CD8-positive, alpha-beta memory T cell (primary cell): Measurements from ENCODE around the gene ARHGAP45. TPM values are rescaled to one million over a fixed set of nuclear protein-coding genes. Genes with fewer than 3 reads are reported as not detected.

ENCODE experiments used
- CTCF ChIA-PET: fragments of 350-600 bp; sonication (Branson Sonifier 250); formaldehyde crosslinking; loops from one replicate; lab custom pipeline; 2021; ENCODE audit warnings: antibody characterized with exemption; lab: Charles Lee
- POLR2A ChIA-PET: fragments of 350-600 bp; sonication (Branson Sonifier 250); formaldehyde crosslinking; loops from one replicate; lab custom pipeline; 2021; ENCODE audit warnings: antibody characterized with exemption; lab: Charles Lee
- DNase-seq, 5 donors: peaks; one replicate each; pipeline versions ENCODE4 v3.0.0 to v3.0.0-alpha.2; 2020 to 2022; ENCODE audit warnings: mixed read lengths in 1 of 5
- H3K27ac ChIP-seq: one replicate; pipeline ENCODE4 v1.7.0; 2013; ENCODE audit warnings: low read depth, mild to moderate bottlenecking, low read length, moderate library complexity
- H3K27me3 ChIP-seq: 2 replicates; pipeline ENCODE4 v1.7.0; 2013; ENCODE audit warnings: low read length, mild to moderate bottlenecking; ENCODE audit not compliant: insufficient read depth, poor library complexity, severe bottlenecking
- H3K36me3 ChIP-seq: 2 replicates; pipeline ENCODE4 v1.7.0; 2013; ENCODE audit warnings: mild to moderate bottlenecking, low read length, moderate library complexity; ENCODE audit not compliant: insufficient read depth
- H3K4me1 ChIP-seq: 2 replicates; pipeline ENCODE4 v1.7.0; 2013; ENCODE audit warnings: mild to moderate bottlenecking, low read length, moderate library complexity; ENCODE audit not compliant: insufficient read depth
- H3K4me3 ChIP-seq: 2 replicates; pipeline ENCODE4 v1.7.0; 2013; ENCODE audit warnings: mild to moderate bottlenecking, low read length
- H3K9me3 ChIP-seq: 2 replicates; pipeline ENCODE4 v1.7.0; 2013; ENCODE audit warnings: mild to moderate bottlenecking, low read length
- H3K27ac Mint-ChIP-seq, 8 donors: one replicate each; pipeline ENCODE4 v1.8.0; 2020 to 2021; ENCODE audit warnings: mixed read lengths in 8 of 8, mild to moderate bottlenecking in 6 of 8, inconsistent platforms in 3 of 8, moderate library complexity in 3 of 8
- H3K27me3 Mint-ChIP-seq, 2 donors: one replicate each; pipeline ENCODE4 v1.8.0; 2020 to 2021; ENCODE audit warnings: mixed read lengths in 2 of 2, mild to moderate bottlenecking in 1 of 2, moderate library complexity in 1 of 2
- H3K36me3 Mint-ChIP-seq, 3 donors: one replicate each; pipeline ENCODE4 v1.8.0; 2020 to 2021; ENCODE audit warnings: mixed read lengths in 3 of 3, inconsistent platforms in 1 of 3, mild to moderate bottlenecking in 1 of 3
- H3K4me1 Mint-ChIP-seq, 3 donors: one replicate each; pipeline ENCODE4 v1.8.0; 2020 to 2021; ENCODE audit warnings: mixed read lengths in 3 of 3, inconsistent platforms in 1 of 3, mild to moderate bottlenecking in 1 of 3
- H3K4me3 Mint-ChIP-seq, 7 donors: one replicate each; pipeline ENCODE4 v1.8.0; 2020 to 2021; ENCODE audit warnings: mixed read lengths in 7 of 7, mild to moderate bottlenecking in 6 of 7, moderate library complexity in 4 of 7, inconsistent platforms in 2 of 7
- H3K9me3 Mint-ChIP-seq, 5 donors: one replicate each; pipeline ENCODE4 v1.8.0; 2020 to 2022; ENCODE audit warnings: mixed read lengths in 5 of 5, mild to moderate bottlenecking in 3 of 5, moderate library complexity in 2 of 5, inconsistent platforms in 1 of 5
- polyA plus RNA-seq: library from polyadenylated mRNA; unstranded; fragments of 300-500 nt; fragmentation: Illumina TruSeq; gene quantifications from one replicate; pipeline ENCODE4 v1.2.3, GENCODE V29; 2021
- total RNA-seq, 2 experiments: library from RNA; stranded (reverse); gene quantifications; one replicate each; pipeline ENCODE4 v1.2.3, GENCODE V29; 2021

Gene ARHGAP45
- total and polyA plus RNA-seq, 3 experiments from 2014 or later = 212 to 478 (median 220) TPM

- Histone ChIP-seq H3K27me3 (no peaks in the 10 kb centered on the region), H3K9me3 (no peaks in the 10 kb centered on the region), H3K27ac (peak overlapping the region; percentile 27), H3K36me3 (peaks cover 48% of the 10 kb centered on the region), H3K4me3 (peak overlapping the region; percentile 14), H3K4me1 (peaks cover 55% of the 10 kb centered on the region)
- CTCF ChIA-PET = interaction anchor here (0.8 to 18.7 kb wide), 9 partner anchors 12 to 106 kb away, joined by 3 to 264 read pairs (median 4); partner anchors contain the start of gene ARHGAP45
- Mint-ChIP-seq H3K4me1 (peaks cover 31 to 67% (median 42%) of the 10 kb centered on the region in 3 donors), H3K27me3 (peaks cover 0 to 5% of the 10 kb centered on the region in 2 donors), H3K27ac (peak overlapping the region; percentile 70 to 97 (median 90)), H3K9me3 (no peaks in the 10 kb centered on the region), H3K36me3 (peaks cover 0 to 71% (median 0%) of the 10 kb centered on the region in 3 donors), H3K4me3 (peak overlapping the region; percentile 15 to 74 (median 48))
- DNase-seq = peak in 2 of 5 donors; percentile 71
- POLR2A ChIA-PET = interaction anchor here (0.8 to 18.2 kb wide), 16 partner anchors 15 to 181 kb away, joined by 3 to 737 read pairs (median 6); partner anchors contain the start of genes ABCA7, ARHGAP45, CIRBP and CNN2
These were observed 20.9 kb downstream of the ARHGAP45 start for GRCh38 chr19:1087813-1088415.

GRCh38 chr19:1088416-1089010, 21.5 kb downstream of the ARHGAP45 start:
- POLR2A ChIA-PET = interaction anchor here (0.8 to 18.2 kb wide), 17 partner anchors 14 to 181 kb away, joined by 3 to 737 read pairs (median 6); partner anchors contain the start of genes ABCA7, ARHGAP45, CIRBP and CNN2
- Histone ChIP-seq H3K36me3 (peaks cover 42% of the 10 kb centered on the region), H3K27me3 (no peaks in the 10 kb centered on the region), H3K27ac (peak overlapping the region; percentile 24), H3K9me3 (no peaks in the 10 kb centered on the region), H3K4me3 (no peak overlapping the region), H3K4me1 (peaks cover 54% of the 10 kb centered on the region)
- CTCF ChIA-PET = interaction anchor here (0.8 to 18.7 kb wide), 9 partner anchors 13 to 106 kb away, joined by 3 to 264 read pairs (median 5); partner anchors contain the start of genes ABCA7 and ARHGAP45
- H3K4me3 Mint-ChIP-seq = peak overlapping the region in 5 of 7 donors; percentile 34 to 74 (median 48)
- H3K27ac Mint-ChIP-seq = peak overlapping the region in 7 of 8 donors; percentile 7 to 97 (median 91)
- peak in 1 of 5 donors; percentile 62 for DNase-seq
- peaks cover 0 to 73% (median 0%) of the 10 kb centered on the region in 3 donors for H3K36me3 Mint-ChIP-seq
- no peaks in the 10 kb centered on the region for H3K9me3 Mint-ChIP-seq
- peaks cover 36 to 71% (median 46%) of the 10 kb centered on the region in 3 donors for H3K4me1 Mint-ChIP-seq
- peaks cover 0 to 5% of the 10 kb centered on the region in 2 donors for H3K27me3 Mint-ChIP-seq

- Mint-ChIP-seq H3K27ac (peak overlapping the region in 5 of 8 donors; percentile 29 to 80 (median 47)), H3K27me3 (peaks cover 0 to 5% of the 10 kb centered on the region in 2 donors), H3K36me3 (peaks cover 0 to 68% (median 0%) of the 10 kb centered on the region in 3 donors), H3K4me3 (peak overlapping the region in 1 of 7 donors; percentile 74), H3K4me1 (peaks cover 37 to 72% (median 44%) of the 10 kb centered on the region in 3 donors), H3K9me3 (no peaks in the 10 kb centered on the region)
- Histone ChIP-seq H3K4me1 (peaks cover 54% of the 10 kb centered on the region), H3K4me3 (no peak overlapping the region), H3K9me3 (no peaks in the 10 kb centered on the region), H3K36me3 (peaks cover 34% of the 10 kb centered on the region), H3K27me3 (no peaks in the 10 kb centered on the region), H3K27ac (no peak overlapping the region)
- POLR2A ChIA-PET = interaction anchor here (0.6 to 18.2 kb wide), 13 partner anchors 8 to 156 kb away, joined by 3 to 737 read pairs (median 6); partner anchors contain the start of genes ABCA7, ARHGAP45, CNN2 and RNU6-2
- CTCF ChIA-PET = interaction anchor here (0.7 to 18.7 kb wide), 9 partner anchors 12 to 105 kb away, joined by 3 to 264 read pairs (median 5); partner anchors contain the start of genes ABCA7, ARHGAP45 and CNN2
- peak in 1 of 5 donors; percentile 44 for DNase-seq
These were observed 22.3 kb downstream of the ARHGAP45 start for GRCh38 chr19:1089126-1089771.

GRCh38 chr19:1089891-1090290, 22.9 kb downstream of the ARHGAP45 start:
- H3K9me3 Mint-ChIP-seq = no peaks in the 10 kb centered on the region
- Histone ChIP-seq H3K4me3 (no peak overlapping the region), H3K4me1 (peaks cover 54% of the 10 kb centered on the region), H3K9me3 (no peaks in the 10 kb centered on the region), H3K27ac (no peak overlapping the region), H3K36me3 (peaks cover 28% of the 10 kb centered on the region), H3K27me3 (no peaks in the 10 kb centered on the region)
- H3K27me3 Mint-ChIP-seq = peaks cover 0 to 5% of the 10 kb centered on the region in 2 donors
- CTCF ChIA-PET = interaction anchor here (0.7 to 18.7 kb wide), 10 partner anchors 12 to 105 kb away, joined by 3 to 264 read pairs (median 5); partner anchors contain the start of genes ABCA7, ARHGAP45 and CNN2
- POLR2A ChIA-PET = interaction anchor here (0.5 to 18.2 kb wide), 10 partner anchors 8 to 103 kb away, joined by 3 to 737 read pairs (median 16); partner anchors contain the start of genes ABCA7, ARHGAP45, CNN2 and RNU6-2
- H3K4me3 Mint-ChIP-seq = peak overlapping the region in 3 of 7 donors; percentile 29 to 74 (median 48)
- peak overlapping the region in 7 of 8 donors; percentile 29 to 80 (median 70) for H3K27ac Mint-ChIP-seq
- peaks cover 40 to 74% (median 41%) of the 10 kb centered on the region in 3 donors for H3K4me1 Mint-ChIP-seq
- peaks cover 0 to 66% (median 0%) of the 10 kb centered on the region in 3 donors for H3K36me3 Mint-ChIP-seq
- peak; percentile 46 to 86 (median 69) for DNase-seq

- H3K27me3 Mint-ChIP-seq = peaks cover 0 to 5% of the 10 kb centered on the region in 2 donors
- no peaks in the 10 kb centered on the region for H3K9me3 Mint-ChIP-seq
- H3K4me1 Mint-ChIP-seq = peaks cover 39 to 74% (median 42%) of the 10 kb centered on the region in 3 donors
- no peak overlapping the region for H3K27ac ChIP-seq
- H3K4me3 Mint-ChIP-seq = peak overlapping the region in 4 of 7 donors; percentile 47 to 54 (median 54)
- no peaks in the 10 kb centered on the region for H3K27me3 ChIP-seq
- peak overlapping the region in 7 of 8 donors; percentile 57 to 89 (median 66) for H3K27ac Mint-ChIP-seq
- no peak overlapping the region for H3K4me3 ChIP-seq
- peaks cover 60% of the 10 kb centered on the region for H3K4me1 ChIP-seq
- POLR2A ChIA-PET = interaction anchor here (0.6 to 18.2 kb wide), 9 partner anchors 9 to 178 kb away, joined by 3 to 737 read pairs (median 12); partner anchors contain the start of genes ABCA7, ARHGAP45, CIRBP and CNN2
- H3K36me3 ChIP-seq = peaks cover 19% of the 10 kb centered on the region
- peaks cover 0 to 59% (median 0%) of the 10 kb centered on the region in 3 donors for H3K36me3 Mint-ChIP-seq
- peak in 2 of 5 donors; percentile 75 to 77 for DNase-seq
- CTCF ChIA-PET = interaction anchor here (1.5 to 18.7 kb wide), 6 partner anchors 11 to 102 kb away, joined by 4 to 264 read pairs (median 31); partner anchors contain the start of genes ARHGAP45 and CNN2
- H3K9me3 ChIP-seq = no peaks in the 10 kb centered on the region
These were observed 24.0 kb downstream of the ARHGAP45 start for GRCh38 chr19:1090731-1091543.

GRCh38 chr19:1091544-1092175, 24.7 kb downstream of the ARHGAP45 start:
- H3K4me1 Mint-ChIP-seq = peaks cover 40 to 75% (median 48%) of the 10 kb centered on the region in 3 donors
- Histone ChIP-seq H3K4me3 (no peak overlapping the region), H3K27ac (no peak overlapping the region), H3K27me3 (no peaks in the 10 kb centered on the region), H3K4me1 (peaks cover 61% of the 10 kb centered on the region), H3K9me3 (no peaks in the 10 kb centered on the region), H3K36me3 (peaks cover 14% of the 10 kb centered on the region)
- ChIA-PET CTCF (interaction anchor here (6.9 to 18.7 kb wide), 3 partner anchors 16 to 33 kb away, joined by 57 to 264 read pairs (median 135); partner anchors contain the start of gene ARHGAP45), POLR2A (interaction anchor here (1.1 to 18.2 kb wide), 6 partner anchors 10 to 107 kb away, joined by 3 to 737 read pairs (median 16); partner anchors contain the start of genes ABCA7, ARHGAP45 and CNN2)
- H3K4me3 Mint-ChIP-seq = no peak overlapping the region
- no peak for DNase-seq
- H3K36me3 Mint-ChIP-seq = peaks cover 0 to 53% (median 0%) of the 10 kb centered on the region in 3 donors
- H3K9me3 Mint-ChIP-seq = no peaks in the 10 kb centered on the region
- peaks cover 0 to 2% of the 10 kb centered on the region in 2 donors for H3K27me3 Mint-ChIP-seq
- no peak overlapping the region for H3K27ac Mint-ChIP-seq
